HG03025 (cell line): Measurements from ENCODE around the gene HM13.
"Not testable (repeated sequence)": the region's sequence is repeated elsewhere in the genome, so short reads cannot be mapped to it uniquely, and the experiment has no call there.

Experiments
- ATAC-seq: cut with Tn5 transposase; IDR thresholded peaks from one replicate; pipeline ENCODE4 v1.9.1; 2021; ENCODE audit warnings: mild to moderate bottlenecking, moderate library complexity; ENCODE audit not compliant: unreplicated experiment, low FRiP score

HM13 gene

GRCh38 chr20:31542201-31542842, 28.1 kb downstream of the HM13 start:
- ATAC-seq: no peak

GRCh38 chr20:31542963-31543362, 28.7 kb downstream of the HM13 start:
- ATAC-seq: no peak

- ATAC-seq: no peak
These were observed 29.8 kb downstream of the HM13 start for GRCh38 chr20:31543966-31544598.

GRCh38 chr20:31544600-31544999, 30.4 kb downstream of the HM13 start:
- no peak for ATAC-seq

- not testable (repeated sequence) for ATAC-seq
These were observed 31.4 kb downstream of the HM13 start for GRCh38 chr20:31545621-31546040.

GRCh38 chr20:31547017-31547675, 32.9 kb downstream of the HM13 start:
- no peak for ATAC-seq

GRCh38 chr20:31547720-31548298, 33.6 kb downstream of the HM13 start:
- no peak for ATAC-seq

GRCh38 chr20:31548820-31549512, 34.7 kb downstream of the HM13 start:
- ATAC-seq: no peak

- ATAC-seq: no peak
These were observed 35.3 kb downstream of the HM13 start for GRCh38 chr20:31549513-31549880.

GRCh38 chr20:31550099-31550498, 35.9 kb downstream of the HM13 start:
- no peak for ATAC-seq

GRCh38 chr20:31551163-31552081, 37.2 kb downstream of the HM13 start:
- no peak for ATAC-seq

GRCh38 chr20:31555203-31555775, 41.0 kb downstream of the HM13 start:
- ATAC-seq: no peak

- ATAC-seq: no peak
These were observed 45.5 kb downstream of the HM13 start for GRCh38 chr20:31559704-31560093.

GRCh38 chr20:31560094-31560745, 46.0 kb downstream of the HM13 start:
- ATAC-seq: no peak

GRCh38 chr20:31560746-31561598, 46.7 kb downstream of the HM13 start:
- no peak for ATAC-seq

GRCh38 chr20:31562241-31562640, 48.0 kb downstream of the HM13 start:
- ATAC-seq: no peak

GRCh38 chr20:31564284-31564683, 50.0 kb downstream of the HM13 start:
- no peak for ATAC-seq

- no peak for ATAC-seq
These were observed 51.6 kb downstream of the HM13 start for GRCh38 chr20:31565699-31566318.
